Measurements from ENCODE around the gene MCL1.

The MCL1 gene

DNA sequence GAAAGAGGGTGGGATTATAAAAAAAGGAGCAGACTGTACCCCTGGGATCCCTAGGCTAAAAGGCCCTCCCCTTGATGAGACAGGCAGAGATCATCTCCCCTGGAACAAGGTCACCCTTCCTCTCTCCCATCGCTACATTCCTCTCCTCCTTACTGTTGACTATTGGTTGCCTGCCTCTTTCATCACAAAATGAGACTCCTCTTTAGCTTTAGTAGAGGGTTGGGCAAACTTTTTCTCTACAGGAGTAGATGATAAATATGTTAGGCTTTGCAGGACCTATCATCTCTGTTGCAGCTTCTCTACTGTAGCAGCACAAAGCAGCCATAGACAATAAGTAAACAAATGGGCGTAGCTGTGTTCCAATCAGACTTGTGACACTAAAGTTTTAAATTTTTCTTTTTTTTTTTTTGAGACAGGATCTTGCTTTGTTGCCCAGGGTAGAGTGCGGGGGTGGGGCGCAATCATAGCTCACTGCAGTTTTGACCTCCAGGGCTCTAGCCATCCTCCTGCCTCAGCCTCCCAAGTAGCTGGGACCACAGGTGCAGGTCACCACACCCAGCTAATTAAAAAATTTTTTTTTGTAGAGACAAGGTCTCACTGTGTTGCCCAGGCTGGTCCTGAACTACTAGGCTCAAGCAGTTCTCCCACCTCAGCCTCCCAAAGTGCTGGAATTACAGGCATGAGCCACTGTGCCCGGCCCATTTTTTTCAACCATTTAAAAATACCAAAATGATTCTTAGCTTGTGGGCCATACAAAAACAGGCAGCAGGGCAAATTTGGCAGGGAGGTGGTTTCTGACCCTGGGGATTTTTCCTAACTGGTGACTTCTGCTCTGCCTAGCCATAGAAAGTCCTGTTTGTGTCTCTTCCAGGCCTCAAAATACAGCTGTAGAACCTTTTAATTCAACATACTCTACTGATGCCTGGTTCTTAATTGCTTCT is 15.1 kb downstream of the MCL1 start:
- no peak for DNase-seq (ENCODE audit: low read depth)
- H3K4me3 ChIP-seq (ENCODE audit: low read depth, low read length): no peak overlapping the region
- TF ChIP-seq, protein P1, sequence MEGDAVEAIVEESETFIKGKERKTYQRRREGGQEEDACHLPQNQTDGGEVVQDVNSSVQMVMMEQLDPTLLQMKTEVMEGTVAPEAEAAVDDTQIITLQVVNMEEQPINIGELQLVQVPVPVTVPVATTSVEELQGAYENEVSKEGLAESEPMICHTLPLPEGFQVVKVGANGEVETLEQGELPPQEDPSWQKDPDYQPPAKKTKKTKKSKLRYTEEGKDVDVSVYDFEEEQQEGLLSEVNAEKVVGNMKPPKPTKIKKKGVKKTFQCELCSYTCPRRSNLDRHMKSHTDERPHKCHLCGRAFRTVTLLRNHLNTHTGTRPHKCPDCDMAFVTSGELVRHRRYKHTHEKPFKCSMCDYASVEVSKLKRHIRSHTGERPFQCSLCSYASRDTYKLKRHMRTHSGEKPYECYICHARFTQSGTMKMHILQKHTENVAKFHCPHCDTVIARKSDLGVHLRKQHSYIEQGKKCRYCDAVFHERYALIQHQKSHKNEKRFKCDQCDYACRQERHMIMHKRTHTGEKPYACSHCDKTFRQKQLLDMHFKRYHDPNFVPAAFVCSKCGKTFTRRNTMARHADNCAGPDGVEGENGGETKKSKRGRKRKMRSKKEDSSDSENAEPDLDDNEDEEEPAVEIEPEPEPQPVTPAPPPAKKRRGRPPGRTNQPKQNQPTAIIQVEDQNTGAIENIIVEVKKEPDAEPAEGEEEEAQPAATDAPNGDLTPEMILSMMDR (IDR thresholded peaks at IDR 0.05; ENCODE audit: control insufficient read depth, extremely low read depth, insufficient read depth): no peak

DNA sequence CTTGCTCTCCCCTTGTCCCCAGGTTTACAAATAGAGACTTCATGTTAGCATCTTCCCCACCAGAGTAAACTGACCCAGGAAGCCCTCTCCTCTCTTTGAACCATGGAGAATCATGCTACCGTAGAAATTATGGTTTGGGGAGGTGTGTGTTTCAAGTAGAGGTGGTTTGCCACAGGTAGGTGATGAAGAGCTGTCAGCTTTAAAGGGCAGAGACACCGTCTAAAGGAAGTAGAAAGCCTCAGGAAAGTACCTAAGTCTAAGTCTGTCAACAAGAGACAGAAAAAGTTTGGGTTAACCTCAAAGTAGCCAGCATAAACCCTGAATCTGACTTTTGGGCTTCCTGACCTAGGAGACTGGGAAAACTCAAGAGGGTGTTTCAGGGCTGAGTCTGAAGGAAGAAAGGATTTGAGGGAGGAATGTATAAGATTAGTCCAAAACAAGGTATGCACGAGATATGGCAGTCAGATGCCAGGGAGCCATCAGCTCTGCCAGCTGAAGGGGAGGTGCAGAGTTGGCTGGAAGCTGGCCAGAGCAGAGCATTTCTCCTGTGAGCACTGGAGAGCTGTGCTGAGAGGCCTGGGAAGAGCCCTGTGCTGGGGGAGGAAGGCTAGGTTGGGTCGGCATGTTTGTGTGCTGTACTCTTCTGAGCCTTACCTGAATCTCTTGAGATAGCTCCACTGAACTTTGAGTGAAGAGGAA is 15.9 kb downstream of the MCL1 start:
- no peak for DNase-seq (ENCODE audit: low read depth)
- TF ChIP-seq, protein P1 (IDR thresholded peaks at IDR 0.05; ENCODE audit: control insufficient read depth, extremely low read depth, insufficient read depth): no peak
- H3K4me3 ChIP-seq (ENCODE audit: low read depth, low read length): no peak overlapping the region

DNA sequence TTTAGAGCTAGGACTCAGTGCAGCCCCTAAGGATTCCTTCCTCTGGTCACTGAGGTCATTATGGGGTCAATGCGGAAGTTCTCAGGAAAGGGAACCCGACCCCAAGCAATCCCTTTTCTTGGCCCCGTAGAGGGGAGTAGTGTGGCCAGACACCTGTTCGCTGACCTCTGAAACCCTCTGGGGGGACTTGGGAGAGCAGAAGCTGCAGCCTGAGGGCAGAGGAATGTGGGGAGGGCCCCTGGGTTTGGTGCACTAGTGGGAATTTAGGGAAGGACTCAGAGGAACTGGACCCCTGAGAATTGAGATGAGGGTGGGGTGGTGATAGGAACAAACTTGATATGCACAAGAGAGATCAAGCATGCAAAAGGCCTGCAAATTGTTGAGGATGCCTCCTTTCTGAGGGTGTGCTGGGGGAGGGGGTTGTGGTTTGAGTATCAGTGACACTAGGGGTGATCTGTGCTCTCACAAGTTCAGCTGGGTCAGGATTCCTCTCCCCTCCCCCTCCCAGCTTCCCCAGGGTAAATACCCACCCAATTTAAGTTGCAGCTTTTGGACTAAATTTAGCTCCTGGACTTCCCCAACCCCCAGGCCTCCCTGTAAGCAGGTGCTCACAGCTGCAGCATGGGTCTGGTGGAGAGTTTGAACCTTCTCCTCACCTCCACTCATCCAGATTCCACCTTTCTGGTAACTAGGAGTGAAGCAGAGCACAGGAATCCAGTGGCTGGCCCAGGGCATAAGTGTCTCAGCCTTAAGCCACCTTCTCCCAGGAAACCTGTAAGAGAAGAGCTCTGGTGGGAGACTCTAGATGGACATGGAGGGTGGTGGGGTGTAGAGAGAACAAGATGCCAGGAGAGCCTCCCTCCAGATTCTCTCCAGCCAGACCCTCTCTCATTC is 16.7 kb downstream of the MCL1 start:
- TF ChIP-seq, protein P1 (IDR thresholded peaks at IDR 0.05; ENCODE audit: control insufficient read depth, extremely low read depth, insufficient read depth): no peak
- no peak overlapping the region for H3K4me3 ChIP-seq (ENCODE audit: low read depth, low read length)
- no peak for DNase-seq (ENCODE audit: low read depth)

DNA sequence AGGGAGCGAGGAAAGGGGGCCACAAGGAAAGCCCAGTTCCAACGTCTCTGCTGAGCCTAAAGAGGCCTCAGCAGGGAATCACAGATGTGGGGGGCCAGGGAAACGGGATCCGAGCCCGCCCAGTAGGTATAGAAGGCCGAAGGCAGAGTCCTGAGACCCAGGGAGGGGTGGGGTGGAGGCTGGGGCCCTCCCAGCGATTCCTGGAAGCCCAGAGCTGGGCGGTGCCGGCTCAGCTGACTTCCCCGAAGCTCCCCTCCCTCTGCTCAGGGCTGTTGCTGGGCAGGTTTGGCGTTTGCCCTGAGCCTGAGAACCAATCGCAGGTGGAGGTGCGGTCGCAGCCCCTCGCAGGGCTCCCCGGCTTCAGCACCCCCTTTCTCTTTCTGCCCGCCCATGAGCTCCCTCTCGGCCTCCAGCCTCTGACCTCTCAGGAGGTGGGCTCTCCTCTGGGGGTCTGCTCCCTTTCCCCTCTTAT is 17.4 kb downstream of the MCL1 start:
- TF ChIP-seq, protein P1 (IDR thresholded peaks at IDR 0.05; ENCODE audit: control insufficient read depth, extremely low read depth, insufficient read depth): no peak
- H3K4me3 ChIP-seq (ENCODE audit: low read depth, low read length): peak overlapping the region; percentile 51
- peak; percentile 83 for DNase-seq (ENCODE audit: low read depth)

DNA sequence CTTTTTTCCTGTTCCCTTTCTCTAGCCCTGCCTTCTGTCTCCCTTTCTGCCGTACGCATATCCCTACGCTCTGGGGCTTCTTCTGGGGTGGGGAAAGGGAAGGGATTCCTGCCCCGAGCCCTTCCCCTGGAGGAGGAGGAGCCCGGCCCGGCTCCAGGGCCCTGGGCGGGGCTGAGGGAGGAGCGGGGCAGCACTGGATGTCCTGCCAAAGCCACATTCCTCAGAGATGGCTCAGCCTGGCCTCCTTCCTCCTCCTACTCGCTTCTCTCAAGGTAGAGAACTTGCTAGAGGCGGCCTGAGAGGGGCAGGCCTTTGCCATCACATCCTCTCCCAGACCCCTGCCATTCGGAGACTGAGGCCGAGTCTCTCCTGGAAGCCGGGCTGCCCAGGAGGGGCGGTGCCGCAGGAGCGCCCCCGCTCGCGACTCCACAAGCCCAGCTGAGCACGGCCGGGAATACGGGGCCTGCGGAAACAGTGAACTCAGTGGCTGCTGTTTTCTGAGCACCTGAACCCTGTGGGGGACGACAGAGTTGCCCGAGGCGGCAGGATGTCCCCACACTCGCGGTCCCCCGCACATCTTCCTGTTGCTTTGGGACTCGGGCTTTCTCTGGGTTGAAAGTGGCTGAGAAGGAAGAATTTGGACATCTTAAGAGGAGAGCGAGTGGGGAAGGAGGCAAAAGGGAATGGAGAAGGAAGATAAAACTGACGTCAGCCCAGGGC is 18.0 kb downstream of the MCL1 start:
- DNase-seq (ENCODE audit: low read depth): peak; percentile 92
- TF ChIP-seq, protein P1 (IDR thresholded peaks at IDR 0.05; ENCODE audit: control insufficient read depth, extremely low read depth, insufficient read depth): peak; percentile 32
- H3K4me3 ChIP-seq (ENCODE audit: low read depth, low read length): peak overlapping the region; percentile 51
